ENCODE measurements around the gene PPFIA4. TPM values are rescaled to one million over a fixed set of nuclear protein-coding genes. Genes with fewer than 3 reads are reported as not detected.

Gene PPFIA4
- total and polyA plus RNA-seq, 2 donors: 0.82 to 2.1 TPM

- Histone ChIP-seq H3K4me3 (ENCODE audit: low read length in 2 of 2) (no peak overlapping the region), H3K4me1 (ENCODE audit: control insufficient read depth in 2 of 2, insufficient read depth in 2 of 2, low read length in 2 of 2) (peaks cover 0 to 5% of the 10 kb centered on the region in 2 donors), H3K36me3 (ENCODE audit: control insufficient read depth in 2 of 2, insufficient read depth in 2 of 2, low read length in 1 of 2) (no peaks in the 10 kb centered on the region), H3K27me3 (ENCODE audit: control insufficient read depth in 2 of 2, insufficient read depth in 1 of 2, low read length in 1 of 2) (peaks cover 7 to 42% of the 10 kb centered on the region in 2 donors), H3K27ac (ENCODE audit: low read depth in 1 of 2, low read length in 1 of 2) (no peak overlapping the region), H3K9me3 (ENCODE audit: control insufficient read depth in 2 of 2, insufficient read depth in 1 of 2, low read length in 1 of 2) (peaks cover 0 to 3% of the 10 kb centered on the region in 2 donors)
- DNase-seq (ENCODE audit: low read depth in 6 of 9, low spot score in 9 of 9): no peak
- 83% methylated on average over 9 of the region's 9 CpGs for WGBS
Observed at GRCh38 chr1:203081465-203082230, 55.4 kb downstream of the PPFIA4 start.

GRCh38 chr1:203082231-203082505, 55.9 kb downstream of the PPFIA4 start:
- peaks cover 0 to 3% of the 10 kb centered on the region in 2 donors for H3K9me3 ChIP-seq (ENCODE audit: control insufficient read depth in 2 of 2, insufficient read depth in 1 of 2, low read length in 1 of 2)
- H3K27ac ChIP-seq (ENCODE audit: low read depth in 1 of 2, low read length in 1 of 2): no peak overlapping the region
- H3K27me3 ChIP-seq (ENCODE audit: control insufficient read depth in 2 of 2, insufficient read depth in 1 of 2, low read length in 1 of 2): peaks cover 4 to 36% of the 10 kb centered on the region in 2 donors
- WGBS: 89% methylated on average over 3 of the region's 3 CpGs
- no peak overlapping the region for H3K4me3 ChIP-seq (ENCODE audit: low read length in 2 of 2)
- no peaks in the 10 kb centered on the region for H3K36me3 ChIP-seq (ENCODE audit: control insufficient read depth in 2 of 2, insufficient read depth in 2 of 2, low read length in 1 of 2)
- H3K4me1 ChIP-seq (ENCODE audit: control insufficient read depth in 2 of 2, insufficient read depth in 2 of 2, low read length in 2 of 2): peaks cover 0 to 5% of the 10 kb centered on the region in 2 donors
- no peak for DNase-seq (ENCODE audit: low read depth in 6 of 9, low spot score in 9 of 9)

- Histone ChIP-seq H3K27me3 (ENCODE audit: control insufficient read depth in 2 of 2, insufficient read depth in 1 of 2, low read length in 1 of 2) (peaks cover 0 to 30% of the 10 kb centered on the region in 2 donors), H3K4me1 (ENCODE audit: control insufficient read depth in 2 of 2, insufficient read depth in 2 of 2, low read length in 2 of 2) (peaks cover 0 to 5% of the 10 kb centered on the region in 2 donors), H3K36me3 (ENCODE audit: control insufficient read depth in 2 of 2, insufficient read depth in 2 of 2, low read length in 1 of 2) (no peaks in the 10 kb centered on the region), H3K27ac (ENCODE audit: low read depth in 1 of 2, low read length in 1 of 2) (no peak overlapping the region), H3K4me3 (ENCODE audit: low read length in 2 of 2) (no peak overlapping the region), H3K9me3 (ENCODE audit: control insufficient read depth in 2 of 2, insufficient read depth in 1 of 2, low read length in 1 of 2) (peaks cover 0 to 2% of the 10 kb centered on the region in 2 donors)
- 71% methylated on average over 11 of the region's 11 CpGs for WGBS
- no peak for DNase-seq (ENCODE audit: low read depth in 6 of 9, low spot score in 9 of 9)
Observed at GRCh38 chr1:203082571-203083462, 56.5 kb downstream of the PPFIA4 start.

- no peak overlapping the region for H3K27ac ChIP-seq (ENCODE audit: low read depth in 1 of 2, low read length in 1 of 2)
- H3K36me3 ChIP-seq (ENCODE audit: control insufficient read depth in 2 of 2, insufficient read depth in 2 of 2, low read length in 1 of 2): no peaks in the 10 kb centered on the region
- no peak overlapping the region for H3K4me3 ChIP-seq (ENCODE audit: low read length in 2 of 2)
- no peak for DNase-seq (ENCODE audit: low read depth in 6 of 9, low spot score in 9 of 9)
- H3K27me3 ChIP-seq (ENCODE audit: control insufficient read depth in 2 of 2, insufficient read depth in 1 of 2, low read length in 1 of 2): peaks cover 0 to 23% of the 10 kb centered on the region in 2 donors
- 97% methylated on average over 11 of the region's 11 CpGs for WGBS
- H3K9me3 ChIP-seq (ENCODE audit: control insufficient read depth in 2 of 2, insufficient read depth in 1 of 2, low read length in 1 of 2): no peaks in the 10 kb centered on the region
- H3K4me1 ChIP-seq (ENCODE audit: control insufficient read depth in 2 of 2, insufficient read depth in 2 of 2, low read length in 2 of 2): peaks cover 0 to 5% of the 10 kb centered on the region in 2 donors
Observed at GRCh38 chr1:203083463-203083921, 57.2 kb downstream of the PPFIA4 start.

- WGBS: 92% methylated on average over 14 of the region's 14 CpGs
- no peaks in the 10 kb centered on the region for H3K9me3 ChIP-seq (ENCODE audit: control insufficient read depth in 2 of 2, insufficient read depth in 1 of 2, low read length in 1 of 2)
- H3K4me3 ChIP-seq (ENCODE audit: low read length in 2 of 2): no peak overlapping the region
- no peaks in the 10 kb centered on the region for H3K36me3 ChIP-seq (ENCODE audit: control insufficient read depth in 2 of 2, insufficient read depth in 2 of 2, low read length in 1 of 2)
- H3K27ac ChIP-seq (ENCODE audit: low read depth in 1 of 2, low read length in 1 of 2): no peak overlapping the region
- H3K4me1 ChIP-seq (ENCODE audit: control insufficient read depth in 2 of 2, insufficient read depth in 2 of 2, low read length in 2 of 2): peaks cover 0 to 5% of the 10 kb centered on the region in 2 donors
- DNase-seq (ENCODE audit: low read depth in 6 of 9, low spot score in 9 of 9): no peak
- H3K27me3 ChIP-seq (ENCODE audit: control insufficient read depth in 2 of 2, insufficient read depth in 1 of 2, low read length in 1 of 2): peaks cover 0 to 19% of the 10 kb centered on the region in 2 donors
Observed at GRCh38 chr1:203084588-203085527, 58.6 kb downstream of the PPFIA4 start.

GRCh38 chr1:203085528-203086406, 59.5 kb downstream of the PPFIA4 start, which contains the start of gene MYOG:
Gene MYOG, minus strand, starts transcription at chr1:203086012. Its CDS starts 51 bp downstream, at chr1:203085961.
- no peak within 1 kb of the TSS for H3K4me3 ChIP-seq (ENCODE audit: low read length in 2 of 2)
- 97% methylated on average over 36 of the region's 36 CpGs for WGBS
- H3K27ac ChIP-seq (ENCODE audit: low read depth in 1 of 2, low read length in 1 of 2): no peak within 1 kb of the TSS
- H3K9me3 ChIP-seq (ENCODE audit: control insufficient read depth in 2 of 2, insufficient read depth in 1 of 2, low read length in 1 of 2): no peaks in the 10 kb centered on the region
- H3K36me3 ChIP-seq (ENCODE audit: control insufficient read depth in 2 of 2, insufficient read depth in 2 of 2, low read length in 1 of 2): no peaks in the 10 kb centered on the region
- H3K27me3 ChIP-seq (ENCODE audit: control insufficient read depth in 2 of 2, insufficient read depth in 1 of 2, low read length in 1 of 2): peaks cover 0 to 13% of the 10 kb centered on the region in 2 donors
- peaks cover 0 to 5% of the 10 kb centered on the region in 2 donors for H3K4me1 ChIP-seq (ENCODE audit: control insufficient read depth in 2 of 2, insufficient read depth in 2 of 2, low read length in 2 of 2)
- DNase-seq (ENCODE audit: low read depth in 6 of 9, low spot score in 9 of 9): no peak

- H3K36me3 ChIP-seq (ENCODE audit: control insufficient read depth in 2 of 2, insufficient read depth in 2 of 2, low read length in 1 of 2): no peaks in the 10 kb centered on the region
- H3K4me3 ChIP-seq (ENCODE audit: low read length in 2 of 2): no peak overlapping the region
- H3K27ac ChIP-seq (ENCODE audit: low read depth in 1 of 2, low read length in 1 of 2): no peak overlapping the region
- H3K9me3 ChIP-seq (ENCODE audit: control insufficient read depth in 2 of 2, insufficient read depth in 1 of 2, low read length in 1 of 2): no peaks in the 10 kb centered on the region
- 91% methylated on average over 11 of the region's 11 CpGs for WGBS
- H3K27me3 ChIP-seq (ENCODE audit: control insufficient read depth in 2 of 2, insufficient read depth in 1 of 2, low read length in 1 of 2): peaks cover 0 to 9% of the 10 kb centered on the region in 2 donors
- no peak for DNase-seq (ENCODE audit: low read depth in 6 of 9, low spot score in 9 of 9)
- peaks cover 0 to 5% of the 10 kb centered on the region in 2 donors for H3K4me1 ChIP-seq (ENCODE audit: control insufficient read depth in 2 of 2, insufficient read depth in 2 of 2, low read length in 2 of 2)
Observed at GRCh38 chr1:203086992-203087763, 60.9 kb downstream of the PPFIA4 start.
